GM12873 (cell line): ENCODE data around the gene C1orf198.

Experiments
- CTCF ChIP-seq: IDR thresholded peaks from 2 replicates; pipeline ENCODE4 v1.5.1; 2012; ENCODE audit warnings: low read depth, mild to moderate bottlenecking, moderate library complexity, low read length, control low read depth; ENCODE audit not compliant: insufficient read depth; ENCODE audit errors: missing control alignments

Gene C1orf198

GRCh38 chr1:230818901-230819300 lies 49.4 kb downstream of the C1orf198 start:
- no peak for TF ChIP-seq CTCF

GRCh38 chr1:230818367-230818766 lies 50.0 kb downstream of the C1orf198 start:
- no peak for TF ChIP-seq CTCF

- TF ChIP-seq CTCF, result no peak
These were observed 52.3 kb downstream of the C1orf198 start for GRCh38 chr1:230816018-230816417.

GRCh38 chr1:230814949-230815692 lies 53.2 kb downstream of the C1orf198 start:
- TF ChIP-seq CTCF, result no peak

- TF ChIP-seq CTCF, result no peak
These were observed 55.8 kb downstream of the C1orf198 start for GRCh38 chr1:230812568-230812967.

- no peak for TF ChIP-seq CTCF
These were observed 58.9 kb downstream of the C1orf198 start for GRCh38 chr1:230809256-230809990.

GRCh38 chr1:230808281-230808872 lies 59.9 kb downstream of the C1orf198 start:
- no peak for TF ChIP-seq CTCF
